HepG2 (cell line): ENCODE results near the gene FTL. TPM values are rescaled to one million over a fixed set of nuclear protein-coding genes. Genes with fewer than 3 reads are reported as not detected.

Experiments used
- ATAC-seq: fragments of 200-7000 bp; cut with Tn5 transposase; 3 replicates; pipeline ENCODE4 v1.9.1; 2020; ENCODE audit warnings: mild to moderate bottlenecking, moderate library complexity
- Bru-seq: library from RNA; stranded (reverse); fragments of 400-500 nt; gene quantifications from one replicate; lab custom pipeline; 2021; lab: Mats Ljungman, UMichigan
- BruChase-seq, 2 experiments: library from RNA; stranded (reverse); fragments of 400-500 nt; gene quantifications; one replicate each; lab custom pipeline; 2021; lab: Mats Ljungman, UMichigan
- BruUV-seq: library from RNA; stranded (reverse); fragments of 400-500 nt; replicated peaks from 2 replicates; lab custom pipeline; 2021; lab: Mats Ljungman, UMichigan
- CTCF ChIA-PET: fragments of 300-600 bp; formaldehyde crosslinking; extraction: SDS; loops from one replicate; lab custom pipeline; 2021; ENCODE audit warnings: low total read pairs, inconsistent platforms, low intra/inter-chr PET ratio; lab: Yijun Ruan, JAX
- POLR2A ChIA-PET: fragments of 350-600 bp; sonication (Branson Sonifier 250); formaldehyde crosslinking; loops from one replicate; lab custom pipeline; 2020; ENCODE audit warnings: antibody characterized with exemption, inconsistent platforms; lab: Yijun Ruan, JAX
- DNase-seq: peaks from one replicate; pipeline ENCODE4 v3.0.0-alpha.2; 2015; ENCODE audit warnings: low spot score
- FAIRE-seq: peaks from 3 replicates; lab custom pipeline; 2011; peaks lifted over from hg19 to GRCh38; lab: Jason Lieb, UNC
- H2AFZ ChIP-seq: one replicate; pipeline ENCODE4 v1.6.1; 2011; ENCODE audit warnings: low read length, inconsistent platforms
- H3K27ac ChIP-seq: fragments of 300-600 bp; 3 replicates; pipeline ENCODE4 v1.8.0; 2011; ENCODE audit warnings: mixed run types, mild to moderate bottlenecking, mixed read lengths, low read length, inconsistent platforms; ENCODE audit not compliant: insufficient read depth; ENCODE audit errors: extremely low read length
- H3K27me3 ChIP-seq, 2 experiments: fragments of 200-600 bp in 1 of 2; 2 replicates in 1 of 2; 3 replicates in 1 of 2; pipeline versions ENCODE4 v1.6.0 to v1.8.0; 2011; ENCODE audit warnings: low read length in 2 of 2, mild to moderate bottlenecking in 2 of 2, moderate library complexity in 2 of 2, inconsistent platforms in 1 of 2; ENCODE audit not compliant: insufficient read depth in 2 of 2, control insufficient read depth in 1 of 2
- H3K36me3 ChIP-seq, 2 experiments: fragments of 200-600 bp in 1 of 2; replicated peaks in 1 of 2; 2 replicates in 1 of 2; 3 replicates in 1 of 2; pipeline versions ENCODE4 v1.5.1 to v1.8.0; 2011; ENCODE audit warnings: low read length in 2 of 2, inconsistent platforms in 1 of 2; ENCODE audit not compliant: insufficient read depth in 2 of 2, control insufficient read depth in 1 of 2
- H3K4me1 ChIP-seq: 2 replicates; pipeline ENCODE4 v1.5.1; 2012; ENCODE audit warnings: low read length, inconsistent platforms; ENCODE audit not compliant: insufficient read depth
- H3K4me2 ChIP-seq: 2 replicates; pipeline ENCODE4 v1.6.0; 2011; ENCODE audit warnings: low read depth, low read length, inconsistent platforms
- H3K4me3 ChIP-seq, 3 experiments: fragments of 200-600 bp in 1 of 3; sonication (generic), shearing (Covaris generic) in 1 of 3; replicated peaks in 1 of 3; 2 replicates each; pipeline ENCODE4 v1.5.1; 2011 to 2016; ENCODE audit warnings: low read length in 3 of 3, inconsistent platforms in 2 of 3, low read depth in 2 of 3, mild to moderate bottlenecking in 2 of 3, control low read depth in 1 of 3, mixed read lengths in 1 of 3; ENCODE audit not compliant: insufficient read depth in 1 of 3
- H3K79me2 ChIP-seq: one replicate; pipeline ENCODE4 v1.6.1; 2011; ENCODE audit warnings: low read length, inconsistent platforms; ENCODE audit not compliant: insufficient read depth
- H3K9ac ChIP-seq: 2 replicates; pipeline ENCODE4 v1.6.0; 2011; ENCODE audit warnings: mild to moderate bottlenecking, low read depth, low read length, inconsistent platforms; ENCODE audit not compliant: insufficient read depth
- H3K9me3 ChIP-seq: 2 replicates; pipeline ENCODE4 v1.5.1; 2012; ENCODE audit warnings: mild to moderate bottlenecking, low read length
- H4K20me1 ChIP-seq: 2 replicates; pipeline ENCODE4 v1.6.0; 2011; ENCODE audit warnings: inconsistent platforms, mild to moderate bottlenecking, low read length, moderate library complexity; ENCODE audit not compliant: insufficient read depth
- KAT2B ChIP-seq: fragments of 150-350 bp; IDR thresholded peaks from 2 replicates; pipeline ENCODE4 v1.6.1; 2014; ENCODE audit warnings: low read depth, low read length, borderline replicate concordance
- KLF11 ChIP-seq: IDR thresholded peaks from 2 replicates; pipeline ENCODE4 v1.6.1; 2016; ENCODE audit warnings: missing compliant biosample characterization
- MTF1 ChIP-seq: sonication (generic); formaldehyde crosslinking; IDR thresholded peaks from 2 replicates; pipeline ENCODE4 v1.5.0; 2020; ENCODE audit warnings: missing genetic modification reagents
- RAD21 ChIP-seq: fragments of 450-650 bp; formaldehyde crosslinking; IDR thresholded peaks from 2 replicates; pipeline ENCODE4 v1.5.0; 2020; ENCODE audit warnings: mild to moderate bottlenecking
- SMARCE1 ChIP-seq: fragments of 450-650 bp; IDR thresholded peaks from 2 replicates; pipeline ENCODE4 v1.6.1; 2017; ENCODE audit warnings: borderline replicate concordance
- ZNF275 ChIP-seq: sonication (generic); formaldehyde crosslinking; IDR thresholded peaks from 2 replicates; pipeline ENCODE4 v1.8.0; 2022; ENCODE audit warnings: missing genetic modification reagents, mild to moderate bottlenecking, inconsistent platforms, borderline replicate concordance
- ZNF318 ChIP-seq: sonication (generic); formaldehyde crosslinking; IDR thresholded peaks from 2 replicates; pipeline ENCODE4 v1.4.0; 2020; ENCODE audit warnings: mild to moderate bottlenecking, missing genetic modification reagents
- WGBS: methylation state at CpG from one replicate; pipeline ENCODE4 v1.1.6; 2017; ENCODE audit warnings: low lambda C conversion rate; 5-methylcytosine and 5-hydroxymethylcytosine counted together
- in situ Hi-C: cut with HindIII; loops from 2 replicates; pipeline ENCODE4 v1.10.0; 2017; ENCODE audit warnings: low pct_unique_long_range_greater_than_20kb; ENCODE audit not compliant: extremely low pct_ligation_motif_present
- intact Hi-C: fragments of 100-400 bp; cut with micrococcal nuclease; formaldehyde crosslinking; loops from one replicate; pipeline ENCODE4 v1.10.0; 2022; ENCODE audit not compliant: unreplicated experiment
- long read RNA-seq, 2 experiments: library from RNA in 1 of 2; library from polyadenylated mRNA in 1 of 2; stranded (forward) in 1 of 2; unstranded in 1 of 2; transcript quantifications; one replicate each; pipeline ENCODE4 v2.0.0, GENCODE V29; 2019 to 2022
- polyA minus RNA-seq, 3 experiments: library from RNA; depleted of rRNA, polyadenylated mRNA; stranded (reverse); fragments of >200 nt; gene quantifications; 2 replicates each; pipeline ENCODE4 v1.2.3, GENCODE V29; 2011; ENCODE audit warnings: low replicate concordance in 1 of 3
- polyA plus RNA-seq, 8 experiments: library from polyadenylated mRNA; depleted of rRNA in 3 of 8; stranded (reverse) in 7 of 8; unstranded in 1 of 8; fragments of >200 nt; fragmentation: Illumina TruSeq in 4 of 8; extraction: Trizol in 4 of 8; gene quantifications; 2 replicates each; pipeline versions ENCODE4 v1.2.1 to v1.2.3, GENCODE V29; 2011 to 2016; ENCODE audit warnings: low read depth in 4 of 8, missing spikeins in 1 of 8, mixed read lengths in 1 of 8; ENCODE audit not compliant: insufficient read depth in 1 of 8
- total RNA-seq, 5 experiments: library from RNA; depleted of rRNA; stranded (reverse); fragments of >200 nt; fragmentation: Illumina TruSeq; extraction: Trizol; gene quantifications; 2 replicates each; pipeline ENCODE4 v1.2.3, GENCODE V29; 2016; ENCODE audit warnings: low read depth in 1 of 5

The FTL gene
- 3,909 and 8,800 TPM in 2 replicates for total RNA-seq (2016; rRNA removed; fragmentation: Illumina TruSeq; extraction: Trizol)
- total RNA-seq (2016; cell fraction: cytosol; rRNA removed; fragmentation: Illumina TruSeq; extraction: Trizol; ENCODE audit: low read depth), result 89,971 and 90,879 TPM in 2 replicates
- total RNA-seq (2016; cell fraction: insoluble cytoplasmic fraction; rRNA removed; fragmentation: Illumina TruSeq; extraction: Trizol), result 3,851 and 8,859 TPM in 2 replicates
- 51,578 and 56,338 TPM in 2 replicates for total RNA-seq (2016; cell fraction: membrane; rRNA removed; fragmentation: Illumina TruSeq; extraction: Trizol)
- 2,617 and 3,067 TPM in 2 replicates for total RNA-seq (2016; cell fraction: nucleus; rRNA removed; fragmentation: Illumina TruSeq; extraction: Trizol)
- polyA plus RNA-seq (2011; rRNA removed), result 2,513 and 2,721 TPM in 2 replicates
- polyA plus RNA-seq (2011; cell fraction: cytosol; rRNA removed), result 2,416 and 4,778 TPM in 2 replicates
- polyA plus RNA-seq (2011; cell fraction: nucleus; rRNA removed), result 1,286 and 1,341 TPM in 2 replicates
- 3,171 and 4,080 TPM in 2 replicates for polyA plus RNA-seq (2012)
- 183,517 and 194,436 TPM in 2 replicates for polyA plus RNA-seq (2016; cell fraction: cytosol; fragmentation: Illumina TruSeq; extraction: Trizol; ENCODE audit: low read depth)
- polyA plus RNA-seq (2016; cell fraction: insoluble cytoplasmic fraction; fragmentation: Illumina TruSeq; extraction: Trizol; ENCODE audit: low read depth), result 7,307 and 7,404 TPM in 2 replicates
- 88,210 and 91,472 TPM in 2 replicates for polyA plus RNA-seq (2016; cell fraction: membrane; fragmentation: Illumina TruSeq; extraction: Trizol; ENCODE audit: low read depth)
- 7,073 and 8,244 TPM in 2 replicates for polyA plus RNA-seq (2016; cell fraction: nucleus; fragmentation: Illumina TruSeq; extraction: Trizol; ENCODE audit: insufficient read depth, low read depth)
- 1,399 and 2,171 TPM in 2 replicates for polyA minus RNA-seq (2011; rRNA and poly(A)+ RNA removed; ENCODE audit: low replicate concordance)
- 634 and 932 TPM in 2 replicates for polyA minus RNA-seq (2011; cell fraction: cytosol; rRNA and poly(A)+ RNA removed)
- polyA minus RNA-seq (2011; cell fraction: nucleus; rRNA and poly(A)+ RNA removed), result 209 and 221 TPM in 2 replicates
- percentile 100 among the genes with signal in this experiment for Bru-seq, nascent RNA
- percentile 100 among the genes with signal in this experiment for BruChase-seq, experiment 1, labeled RNA remaining after a 6-hour chase
- percentile 100 among the genes with signal in this experiment for BruChase-seq, experiment 2, labeled RNA remaining after a 2-hour chase
- long read RNA-seq, experiment 1, transcript FTL-201 (4 exons, 878 nt), result major isoform, 15,343 of 15,654 reads
- long read RNA-seq, experiment 1, partial matches to known transcripts, result 136 of 15,654 reads
- long read RNA-seq, experiment 1, other reads (novel, unspliced or antisense), result 175 of 15,654 reads
- long read RNA-seq, experiment 2, transcript FTL-201 (4 exons, 878 nt), result major isoform, 18,311 of 19,545 reads
- long read RNA-seq, experiment 2, partial matches to known transcripts, result 655 of 19,545 reads
- long read RNA-seq, experiment 2, other reads (novel, unspliced or antisense), result 579 of 19,545 reads

DNA sequence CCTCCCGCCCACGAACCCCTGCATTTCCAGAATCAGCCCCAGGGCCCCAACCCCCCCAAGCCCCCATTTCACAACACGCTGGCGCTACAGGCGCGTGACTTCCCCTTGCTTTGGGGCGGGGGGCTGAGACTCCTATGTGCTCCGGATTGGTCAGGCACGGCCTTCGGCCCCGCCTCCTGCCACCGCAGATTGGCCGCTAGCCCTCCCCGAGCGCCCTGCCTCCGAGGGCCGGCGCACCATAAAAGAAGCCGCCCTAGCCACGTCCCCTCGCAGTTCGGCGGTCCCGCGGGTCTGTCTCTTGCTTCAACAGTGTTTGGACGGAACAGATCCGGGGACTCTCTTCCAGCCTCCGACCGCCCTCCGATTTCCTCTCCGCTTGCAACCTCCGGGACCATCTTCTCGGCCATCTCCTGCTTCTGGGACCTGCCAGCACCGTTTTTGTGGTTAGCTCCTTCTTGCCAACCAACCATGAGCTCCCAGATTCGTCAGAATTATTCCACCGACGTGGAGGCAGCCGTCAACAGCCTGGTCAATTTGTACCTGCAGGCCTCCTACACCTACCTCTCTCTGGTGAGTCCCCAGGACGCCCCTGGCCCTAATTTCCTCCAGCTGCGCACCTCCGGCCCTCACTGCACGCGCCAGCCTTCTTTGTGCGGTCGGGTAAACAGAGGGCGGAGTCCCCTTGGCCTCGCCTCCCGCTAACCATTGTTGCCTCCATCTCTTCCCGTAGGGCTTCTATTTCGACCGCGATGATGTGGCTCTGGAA, at the start of gene FTL:
Gene FTL (plus strand): TSS at position 270 of the 766 bp plus-strand sequence. CDS start 199 bp downstream, at position 469.
- H3K4me1 ChIP-seq, result peaks cover 49% of the 10 kb centered on the region
- TF ChIP-seq SMARCE1 (no peak), MTF1 (peak; percentile 85; the same call in 1 of the 2 replicates), KAT2B (no peak), RAD21 (CRISPR knock-in tag) (peak; percentile 69), KLF11 (CRISPR knock-in tag) (peak; percentile 59; the same call in 1 of the 2 replicates), ZNF275 (CRISPR knock-in tag) (peak; percentile 90; the same call in 1 of the 2 replicates), ZNF318 (CRISPR knock-in tag) (peak; percentile 84)

More for the DNA sequence above, at the start of gene FTL:
- Histone ChIP-seq H3K27me3 (no peaks in the 10 kb centered on the region; a peak in 1 of 5 replicates), H3K9ac (peak within 1 kb of the TSS; percentile 98), H4K20me1 (peaks cover 33% of the 10 kb centered on the region), H3K27ac (peak within 1 kb of the TSS; percentile 100), H3K36me3 (peaks cover 3 to 19% of the 10 kb centered on the region in 2 experiments), H2AFZ (no peak within 1 kb of the TSS), H3K9me3 (no peaks in the 10 kb centered on the region), H3K4me2 (peak within 1 kb of the TSS; percentile 97), H3K79me2 (peaks cover 25% of the 10 kb centered on the region), H3K4me3 (peak within 1 kb of the TSS; percentile 80 to 99 (median 89))
- WGBS, result under 1% methylated on average over 34 of the region's 52 CpGs
- POLR2A ChIA-PET, result interaction anchor here (1.2 to 5.6 kb wide), 7 partner anchors 10 to 97 kb away, joined by 3 to 153 read pairs (median 26); partner anchors contain the start of genes BAX, GYS1, NUCB1 and PLEKHA4
- in situ Hi-C loops, result no loop called here
- DNase-seq, result peak; percentile 95
- CTCF ChIA-PET, result no interaction called here
- no TSS peak for BruUV-seq
- peak; percentile 17 for ATAC-seq
- intact Hi-C loops, result loop anchor here (10.0 kb wide), 2 partner anchors 90 to 180 kb away; partner anchors contain the start of gene PPP1R15A
- FAIRE-seq, result peak; percentile 58
